ENCODE results near the gene UBE2G1.
A peak's percentile ranks its signal among the peaks of the same experiment; 100 is the strongest.

The UBE2G1 gene

DNA sequence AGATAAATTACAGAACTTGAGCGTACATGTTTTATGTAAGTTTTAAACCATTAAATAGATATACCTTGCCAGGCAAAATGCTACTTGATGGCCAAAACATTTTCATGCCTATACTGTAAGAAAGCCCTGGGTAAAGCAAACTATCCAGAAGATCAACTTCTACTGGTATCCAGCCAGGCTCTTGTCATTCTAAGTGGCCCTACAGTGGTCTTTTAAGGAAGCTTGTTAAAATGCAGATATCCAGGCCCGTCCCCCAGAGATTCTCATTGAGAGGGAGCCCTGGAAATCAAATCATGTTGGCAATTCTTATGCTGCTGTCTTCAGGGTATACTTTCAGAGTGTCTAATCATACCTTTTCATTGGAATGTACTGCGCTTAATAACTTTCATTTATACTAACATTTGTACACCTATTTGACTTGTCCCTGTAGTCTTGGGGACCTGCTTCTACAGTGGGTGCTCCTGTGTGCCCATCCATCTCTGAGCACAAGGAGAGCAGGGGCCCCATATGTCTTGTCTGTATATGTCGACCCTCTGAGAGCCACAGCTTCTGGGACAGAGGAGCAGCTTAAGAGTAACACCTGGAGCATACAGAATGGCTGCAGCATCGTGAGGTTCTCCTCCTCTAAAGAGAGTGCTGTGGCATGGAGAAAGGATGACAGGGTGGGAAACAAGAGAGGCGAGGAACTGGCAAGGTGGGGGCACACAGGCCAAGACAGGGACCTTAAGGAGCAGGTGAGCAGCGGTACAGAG, 59.1 kb downstream of the UBE2G1 start:
- peaks cover 43% of the 10 kb centered on the region for H3K4me1 Mint-ChIP-seq
- H3K27ac Mint-ChIP-seq = peak overlapping the region; percentile 56
- no peak for ATAC-seq
- no peak overlapping the region for H3K4me3 Mint-ChIP-seq
- no peaks in the 10 kb centered on the region for H3K9me3 Mint-ChIP-seq
- H3K36me3 Mint-ChIP-seq = peaks cover 41% of the 10 kb centered on the region
- no peak for DNase-seq (ENCODE audit: low spot score in 2 of 2)

DNA sequence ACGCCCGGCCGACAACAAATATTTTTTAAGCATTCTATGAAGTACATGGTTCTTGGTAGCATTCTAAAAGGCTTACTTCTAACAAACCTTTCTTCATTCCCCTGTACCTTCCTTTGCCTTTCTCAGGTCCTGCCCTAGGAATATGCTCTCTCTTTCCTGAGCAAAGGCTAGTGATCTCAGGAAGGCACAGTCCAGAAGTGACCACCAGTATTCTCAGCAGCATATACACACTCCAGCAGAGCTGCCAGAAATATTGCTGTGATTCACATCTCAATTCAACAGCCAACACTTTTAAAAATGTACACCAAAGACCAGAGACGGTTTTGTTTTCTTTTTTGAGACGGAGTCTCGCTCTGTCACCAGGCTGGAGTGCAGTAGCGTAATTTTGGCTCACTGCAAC, 61.3 kb downstream of the UBE2G1 start:
- Mint-ChIP-seq H3K4me1 (peaks cover 34% of the 10 kb centered on the region), H3K9me3 (no peaks in the 10 kb centered on the region), H3K27ac (no peak overlapping the region), H3K4me3 (no peak overlapping the region), H3K36me3 (peaks cover 60% of the 10 kb centered on the region)
- no peak for DNase-seq (ENCODE audit: low spot score in 2 of 2)
- no peak for ATAC-seq

DNA sequence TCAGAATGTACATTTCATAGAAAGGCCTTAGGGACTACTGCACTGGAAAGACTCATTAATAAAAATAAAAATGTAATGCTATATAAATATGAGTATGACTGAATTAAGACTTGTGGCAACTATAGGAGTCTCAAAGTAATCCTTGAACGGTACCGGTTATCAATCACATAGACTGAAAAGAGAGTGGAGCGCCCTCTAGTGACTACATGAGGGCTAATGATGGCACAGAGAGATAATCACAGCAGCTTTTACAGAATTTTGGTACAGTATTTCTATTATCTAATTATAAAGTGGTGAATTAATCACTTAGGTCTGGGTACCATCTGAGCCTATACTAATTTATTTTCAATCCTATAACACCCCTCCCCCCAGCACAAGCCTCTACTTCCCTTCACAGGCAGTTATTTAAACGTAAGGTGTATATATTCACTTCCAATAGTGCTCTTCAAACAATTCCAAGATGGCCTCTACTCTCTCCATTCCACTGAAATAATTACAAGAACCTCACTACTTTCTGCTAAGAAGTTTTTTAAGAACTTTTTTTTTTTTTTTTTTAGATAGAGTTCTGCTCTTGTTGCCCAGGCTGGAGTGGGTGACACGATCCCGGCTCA, 62.0 kb downstream of the UBE2G1 start:
- Mint-ChIP-seq H3K27ac (no peak overlapping the region), H3K36me3 (peaks cover 65% of the 10 kb centered on the region), H3K4me1 (peaks cover 27% of the 10 kb centered on the region), H3K9me3 (no peaks in the 10 kb centered on the region), H3K4me3 (no peak overlapping the region)
- DNase-seq (ENCODE audit: low spot score in 2 of 2) (peak; percentile 40 to 67), ATAC-seq (peak; percentile 89)

DNA sequence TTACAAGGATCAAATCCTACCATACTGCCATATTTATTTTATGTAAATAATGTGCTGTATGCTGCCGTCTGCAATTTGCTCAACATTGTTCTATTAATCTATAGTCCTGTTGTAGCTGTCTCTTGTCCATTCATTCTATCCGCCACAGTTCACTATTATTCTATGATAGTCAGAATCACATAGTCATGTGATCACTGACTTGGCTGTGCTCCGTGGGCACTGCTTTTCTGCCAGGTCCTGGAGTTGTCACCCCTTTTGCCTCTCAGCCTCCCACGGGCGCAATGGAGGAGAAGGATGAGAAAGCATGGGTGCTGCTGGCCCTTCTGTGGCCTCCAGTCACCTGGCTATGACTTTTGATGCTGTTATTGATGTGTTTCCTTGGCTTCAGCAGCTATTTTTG, 65.4 kb downstream of the UBE2G1 start:
- no peaks in the 10 kb centered on the region for H3K9me3 Mint-ChIP-seq
- no peak overlapping the region for H3K27ac Mint-ChIP-seq
- H3K4me1 Mint-ChIP-seq = peaks cover 20% of the 10 kb centered on the region
- no peak for ATAC-seq
- DNase-seq (ENCODE audit: low spot score in 2 of 2) = no peak
- peaks cover 69% of the 10 kb centered on the region for H3K36me3 Mint-ChIP-seq
- H3K4me3 Mint-ChIP-seq = no peak overlapping the region

DNA sequence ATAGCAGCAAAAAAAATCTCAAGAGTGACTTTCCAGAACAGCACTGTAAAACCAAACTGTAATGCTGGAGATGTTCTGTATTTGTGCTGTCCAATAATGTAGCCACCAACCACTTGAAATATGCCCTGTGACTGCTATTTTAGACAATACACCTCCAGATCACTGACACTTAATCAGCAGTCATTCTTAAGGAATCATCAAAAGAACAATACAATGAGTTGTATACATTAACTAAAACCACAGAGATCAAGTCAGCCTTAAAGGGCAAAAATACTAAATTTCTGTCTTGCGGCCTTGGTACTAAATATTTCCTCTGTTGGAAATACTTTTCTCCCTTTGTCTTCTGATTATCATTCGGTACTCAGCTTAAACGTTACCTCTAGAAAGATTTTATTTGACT, 69.1 kb downstream of the UBE2G1 start:
- Mint-ChIP-seq H3K9me3 (no peaks in the 10 kb centered on the region), H3K36me3 (peaks cover 57% of the 10 kb centered on the region), H3K4me1 (peaks cover 15% of the 10 kb centered on the region), H3K4me3 (no peak overlapping the region), H3K27ac (peak overlapping the region; percentile 1)
- DNase-seq (ENCODE audit: low spot score in 2 of 2) = no peak
- no peak for ATAC-seq

DNA sequence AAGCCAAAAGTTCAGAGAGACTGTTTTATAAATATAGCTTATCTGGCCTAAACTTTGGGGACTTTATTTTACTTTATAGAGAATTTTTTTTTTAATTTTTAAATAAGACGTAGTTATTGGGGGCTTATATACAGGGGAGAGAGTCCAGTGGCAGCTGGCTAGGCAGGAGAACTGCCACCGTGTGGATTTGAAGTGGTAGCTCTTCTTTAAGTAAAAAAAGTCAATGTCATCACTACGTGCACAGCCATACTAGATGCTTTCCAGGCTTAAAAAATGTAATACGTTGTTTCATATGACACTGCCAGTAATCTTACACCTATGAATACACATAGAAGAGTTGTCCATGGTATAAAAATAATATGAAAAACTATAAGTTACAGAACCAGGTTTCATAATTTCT, 70.8 kb downstream of the UBE2G1 start:
- no peak overlapping the region for H3K27ac Mint-ChIP-seq
- no peak for ATAC-seq
- H3K4me3 Mint-ChIP-seq = no peak overlapping the region
- peaks cover 6% of the 10 kb centered on the region for H3K4me1 Mint-ChIP-seq
- no peaks in the 10 kb centered on the region for H3K9me3 Mint-ChIP-seq
- H3K36me3 Mint-ChIP-seq = peaks cover 56% of the 10 kb centered on the region
- no peak for DNase-seq (ENCODE audit: low spot score in 2 of 2)

DNA sequence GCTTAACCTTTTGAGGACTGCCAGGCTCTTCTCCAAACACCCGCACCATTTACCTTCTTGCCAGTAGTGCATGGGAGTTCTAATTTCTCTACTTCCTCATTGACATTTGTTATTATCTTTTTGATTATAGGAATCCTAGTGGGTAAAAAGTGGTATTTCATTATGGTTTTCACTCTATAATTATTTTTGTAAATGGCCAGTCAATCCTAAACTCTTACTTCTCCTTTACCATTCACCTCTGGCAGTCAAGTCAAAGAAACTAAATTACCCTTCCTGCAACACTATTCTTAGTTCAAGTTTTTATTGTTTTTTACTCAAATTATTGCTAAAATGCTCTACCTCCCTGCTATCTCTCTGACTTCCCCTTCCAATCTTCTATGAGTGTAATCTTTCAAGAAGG, 72.9 kb downstream of the UBE2G1 start:
- no peak overlapping the region for H3K4me3 Mint-ChIP-seq
- H3K27ac Mint-ChIP-seq = peak overlapping the region; percentile 1
- peaks cover 66% of the 10 kb centered on the region for H3K36me3 Mint-ChIP-seq
- ATAC-seq = no peak
- H3K9me3 Mint-ChIP-seq = no peaks in the 10 kb centered on the region
- peaks cover 6% of the 10 kb centered on the region for H3K4me1 Mint-ChIP-seq
- no peak for DNase-seq (ENCODE audit: low spot score in 2 of 2)

DNA sequence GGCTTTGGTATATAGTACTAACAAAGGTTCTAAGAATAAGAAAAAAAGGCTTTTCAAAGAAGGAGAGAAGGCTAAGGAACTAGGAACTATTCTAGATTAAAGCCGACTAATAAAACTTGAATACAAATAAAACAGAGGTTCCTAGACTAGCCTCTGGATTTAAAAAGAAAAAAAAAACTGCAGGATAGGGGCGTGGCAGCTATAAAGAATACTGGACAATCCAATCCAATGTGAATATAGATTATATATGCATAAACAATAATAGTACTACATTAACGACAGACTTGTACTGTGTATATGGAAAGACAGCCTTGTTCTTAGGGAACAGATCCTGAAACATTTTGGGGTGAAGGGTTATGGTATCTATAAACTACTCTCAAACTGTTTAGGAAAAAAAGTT, 78.8 kb downstream of the UBE2G1 start:
- Mint-ChIP-seq H3K4me1 (no peaks in the 10 kb centered on the region), H3K36me3 (peaks cover 85% of the 10 kb centered on the region), H3K4me3 (no peak overlapping the region), H3K27ac (no peak overlapping the region), H3K9me3 (no peaks in the 10 kb centered on the region)
- ATAC-seq = no peak
- DNase-seq (ENCODE audit: low spot score in 2 of 2) = no peak

DNA sequence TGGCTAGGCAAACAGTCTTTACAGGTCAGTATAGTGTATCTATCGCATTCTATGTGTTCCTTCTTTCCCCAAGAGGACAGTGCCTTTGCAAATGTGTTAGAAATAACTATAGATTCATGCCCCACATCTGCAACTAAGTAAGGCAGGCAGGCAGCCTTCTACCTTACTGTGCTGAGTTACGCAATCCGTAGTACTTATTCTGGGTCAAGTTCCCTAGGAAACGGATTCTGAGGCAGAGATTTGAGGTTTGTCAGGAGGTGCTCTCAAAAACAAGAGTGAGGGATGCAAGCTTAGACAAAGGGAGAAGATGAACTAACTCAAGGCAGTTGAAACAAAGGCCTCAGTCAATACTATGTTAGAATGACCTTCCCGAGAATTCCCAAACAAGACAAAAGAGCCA, 90.0 kb downstream of the UBE2G1 start:
- Mint-ChIP-seq H3K36me3 (peaks cover 75% of the 10 kb centered on the region), H3K27ac (peak overlapping the region; percentile 58)
- no peak for ATAC-seq

DNA sequence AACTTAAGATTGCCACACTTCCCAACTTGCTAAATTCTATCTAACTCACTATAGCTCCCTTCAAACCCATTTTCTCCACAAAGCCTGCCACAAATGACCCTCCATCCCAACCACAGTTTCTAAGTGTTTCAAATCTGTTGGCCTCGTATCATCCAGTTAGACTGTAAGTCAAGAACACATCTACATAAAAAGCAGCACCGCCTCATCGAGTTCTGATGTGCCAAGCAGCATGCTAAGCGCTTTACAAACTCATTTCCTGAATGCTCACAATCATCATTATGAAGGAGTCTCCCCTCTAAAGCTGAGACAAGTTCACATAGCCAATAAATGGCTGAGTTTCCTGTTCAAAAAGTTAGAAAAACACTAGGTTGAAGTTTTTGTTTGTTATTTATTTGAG, 93.5 kb downstream of the UBE2G1 start:
- ATAC-seq = no peak
- peak overlapping the region; percentile 13 for H3K27ac Mint-ChIP-seq
- H3K4me1 Mint-ChIP-seq = peaks cover 13% of the 10 kb centered on the region
- no peak for DNase-seq (ENCODE audit: low spot score in 2 of 2)
- H3K9me3 Mint-ChIP-seq = no peaks in the 10 kb centered on the region
- H3K4me3 Mint-ChIP-seq = no peak overlapping the region
- peaks cover 64% of the 10 kb centered on the region for H3K36me3 Mint-ChIP-seq

More for the DNA sequence above, 90.0 kb downstream of the UBE2G1 start:
- H3K4me1 Mint-ChIP-seq = peaks cover 13% of the 10 kb centered on the region
- no peak overlapping the region for H3K4me3 Mint-ChIP-seq
- DNase-seq (ENCODE audit: low spot score in 2 of 2) = no peak
- H3K9me3 Mint-ChIP-seq = no peaks in the 10 kb centered on the region

DNA sequence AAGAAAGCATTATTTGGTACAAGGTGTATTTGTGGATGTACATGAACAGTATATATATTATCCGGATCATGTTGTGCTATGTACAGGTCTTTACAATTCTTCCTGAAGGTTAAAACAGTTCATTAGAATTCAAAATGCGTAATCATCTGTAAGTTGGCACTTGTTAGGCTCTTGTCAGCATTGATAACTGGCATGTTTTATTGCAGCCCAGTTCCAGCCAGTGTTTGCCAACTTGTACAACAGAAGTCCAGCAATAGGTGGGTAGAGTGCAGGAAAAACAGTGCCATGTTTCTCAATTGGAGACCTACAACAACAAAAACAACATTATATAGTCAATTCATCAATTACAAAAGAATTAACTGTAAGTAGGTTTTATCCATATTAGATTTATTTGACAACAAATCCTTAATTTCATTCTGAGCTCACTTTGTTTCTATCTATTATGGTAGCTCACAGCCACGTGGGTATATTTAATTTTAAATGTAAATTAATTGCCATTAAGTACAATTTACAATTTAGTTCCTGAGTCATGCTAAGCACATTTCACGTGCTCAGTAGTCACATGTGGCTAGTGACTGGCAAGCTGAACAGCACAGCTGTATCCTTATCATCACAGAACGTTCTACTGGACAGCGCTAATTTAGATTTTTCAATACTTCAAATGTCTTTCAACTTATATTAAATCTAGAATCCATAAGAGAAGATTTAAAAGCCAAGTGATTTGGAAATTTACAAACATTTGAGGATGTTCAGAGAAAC, 94.1 kb downstream of the UBE2G1 start:
- DNase-seq (ENCODE audit: low spot score in 2 of 2) = no peak
- H3K4me1 Mint-ChIP-seq = peaks cover 13% of the 10 kb centered on the region
- H3K9me3 Mint-ChIP-seq = no peaks in the 10 kb centered on the region
- H3K36me3 Mint-ChIP-seq = peaks cover 60% of the 10 kb centered on the region
- H3K4me3 Mint-ChIP-seq = no peak overlapping the region
- no peak for ATAC-seq
- H3K27ac Mint-ChIP-seq = peak overlapping the region; percentile 18

DNA sequence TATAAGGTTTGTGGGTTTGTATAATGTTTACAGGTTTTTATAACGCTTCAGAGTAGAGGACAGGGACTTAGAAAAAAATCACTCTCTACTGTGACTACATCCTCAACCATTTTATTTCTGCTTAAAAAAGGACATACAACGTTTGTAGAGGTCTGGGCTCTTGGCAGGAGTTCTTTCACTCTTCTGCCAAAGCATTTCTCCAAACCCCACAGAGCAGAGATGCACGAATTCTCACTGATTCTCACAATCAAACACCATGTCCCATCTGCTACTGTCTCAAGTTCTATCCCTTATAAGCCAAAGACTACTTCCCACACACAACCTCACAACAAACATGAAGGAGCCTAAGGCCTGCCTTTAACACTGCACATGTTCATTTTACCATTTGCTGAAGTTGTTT, 95.7 kb downstream of the UBE2G1 start:
- ATAC-seq (no peak), DNase-seq (ENCODE audit: low spot score in 2 of 2) (no peak)
- H3K36me3 Mint-ChIP-seq = peaks cover 61% of the 10 kb centered on the region
- H3K4me1 Mint-ChIP-seq = peaks cover 2% of the 10 kb centered on the region
- peak overlapping the region; percentile 18 for H3K27ac Mint-ChIP-seq
- no peaks in the 10 kb centered on the region for H3K9me3 Mint-ChIP-seq
- no peak overlapping the region for H3K4me3 Mint-ChIP-seq

DNA sequence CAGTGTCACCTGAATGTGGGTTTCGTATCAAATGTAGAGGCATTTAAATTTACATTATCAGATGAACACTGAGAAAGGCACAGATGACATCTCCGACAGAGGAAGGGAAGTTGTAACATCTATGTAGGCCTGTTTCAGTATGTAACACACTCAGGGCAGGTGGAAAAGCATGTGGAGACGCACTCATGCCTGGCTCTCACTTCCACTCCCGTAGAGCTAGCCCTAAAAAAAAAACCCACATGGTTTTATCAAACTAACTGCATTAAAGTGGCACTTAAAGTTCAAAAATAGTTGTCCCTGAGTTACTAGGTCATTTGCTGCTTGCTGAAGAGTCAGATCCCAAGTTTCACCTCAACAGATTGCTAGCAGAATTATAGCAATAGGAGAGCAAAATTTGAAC, 96.6 kb downstream of the UBE2G1 start:
- H3K36me3 Mint-ChIP-seq = peaks cover 61% of the 10 kb centered on the region
- DNase-seq (ENCODE audit: low spot score in 2 of 2) (no peak), ATAC-seq (no peak)
- no peaks in the 10 kb centered on the region for H3K9me3 Mint-ChIP-seq
- H3K4me3 Mint-ChIP-seq = no peak overlapping the region
- peaks cover 5% of the 10 kb centered on the region for H3K4me1 Mint-ChIP-seq
- peak overlapping the region; percentile 38 for H3K27ac Mint-ChIP-seq

DNA sequence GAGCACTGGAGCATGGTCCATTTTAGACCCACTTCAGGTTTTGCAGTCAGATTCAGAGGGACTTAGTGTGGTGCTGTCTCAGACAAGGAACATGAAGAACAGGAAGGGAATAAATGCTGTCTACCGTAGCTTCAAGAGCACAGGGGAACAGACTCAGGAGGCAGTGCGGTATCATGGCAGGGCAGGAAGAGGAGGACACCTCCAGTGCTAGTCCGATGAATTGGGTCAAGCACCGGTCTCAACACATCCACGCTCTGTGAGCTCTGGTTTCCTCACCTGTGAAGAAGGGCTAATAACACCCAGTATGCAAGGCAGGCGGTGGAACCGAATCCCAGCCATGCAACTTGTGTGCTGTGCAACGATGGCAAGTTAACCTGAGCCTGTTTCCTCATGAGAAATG, 99.1 kb downstream of the UBE2G1 start:
- Mint-ChIP-seq H3K36me3 (peaks cover 49% of the 10 kb centered on the region), H3K4me3 (no peak overlapping the region), H3K9me3 (no peaks in the 10 kb centered on the region), H3K4me1 (peaks cover 25% of the 10 kb centered on the region), H3K27ac (no peak overlapping the region)
- ATAC-seq (no peak), DNase-seq (ENCODE audit: low spot score in 2 of 2) (no peak)

DNA sequence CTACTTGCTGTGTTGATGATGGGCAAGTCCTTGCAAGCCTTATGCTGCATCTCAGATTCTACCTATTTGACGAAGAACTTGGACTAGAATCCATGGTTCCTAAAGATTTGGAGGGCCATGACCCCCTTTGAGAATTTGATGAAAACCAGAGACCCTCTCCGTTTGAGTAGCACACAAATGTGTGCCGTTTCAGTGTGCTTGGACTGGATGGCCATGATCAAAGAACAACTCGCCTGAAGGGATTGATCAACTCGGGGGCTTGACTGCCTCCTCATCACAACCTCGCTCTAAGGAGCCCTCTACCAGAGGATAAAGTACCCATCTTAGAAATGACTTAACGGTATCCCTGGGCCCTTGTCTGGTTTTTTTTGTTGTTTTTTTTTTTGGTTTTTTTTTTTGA, 99.9 kb downstream of the UBE2G1 start:
- H3K36me3 Mint-ChIP-seq = peaks cover 41% of the 10 kb centered on the region
- ATAC-seq (no peak), DNase-seq (ENCODE audit: low spot score in 2 of 2) (no peak)
- H3K4me1 Mint-ChIP-seq = peaks cover 34% of the 10 kb centered on the region
- no peak overlapping the region for H3K4me3 Mint-ChIP-seq
- no peak overlapping the region for H3K27ac Mint-ChIP-seq
- H3K9me3 Mint-ChIP-seq = no peaks in the 10 kb centered on the region

Measured in stimulated activated effector memory CD8-positive, alpha-beta T cell treated with anti-CD3 and anti-CD28 coated beads, Interleukin-12 subunit alpha, Interleukin-12 subunit beta, amount 100 ng/mL, for 72 hours (primary cell).